ENCODE data around the gene USO1. TPM values are rescaled to one million over a fixed set of nuclear protein-coding genes. Genes with fewer than 3 reads are reported as not detected.

USO1 gene
- total and polyA plus RNA-seq, 2 of the 13 experiments (the other 11 are each of a cell fraction or from before 2014, with no cell fraction given), result 52.2 to 87.7 TPM

DNA sequence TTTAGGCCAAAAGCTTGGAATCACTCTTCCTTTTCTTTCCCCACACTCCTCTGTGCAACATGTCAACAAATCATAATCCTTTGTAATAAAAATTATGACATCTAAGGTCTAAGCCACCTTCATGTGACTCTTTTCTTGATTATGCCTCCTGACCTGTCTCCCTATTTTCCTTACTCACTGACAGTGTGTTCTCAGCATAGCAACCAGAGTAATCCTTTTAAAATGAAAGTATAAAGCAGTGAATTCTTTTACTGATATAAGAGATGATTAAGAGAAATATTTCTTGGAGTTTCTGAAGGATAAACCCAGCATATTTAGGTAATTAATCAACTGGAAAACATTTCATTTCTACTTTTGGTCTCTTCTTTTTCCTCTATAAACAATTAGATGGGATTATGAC lies 44.7 kb downstream of the USO1 start:
- Histone ChIP-seq H3K79me2 (ENCODE audit: insufficient read depth, low read length) (no peaks in the 10 kb centered on the region), H3K4me2 (ENCODE audit: low read depth, low read length) (no peak overlapping the region), H3K27me3 (ENCODE audit: control insufficient read depth in 1 of 2, insufficient read depth in 2 of 2, low read length in 2 of 2) (no peaks in the 10 kb centered on the region), H4K20me1 (ENCODE audit: insufficient read depth, low read length) (no peaks in the 10 kb centered on the region), H3K9ac (ENCODE audit: insufficient read depth, low read depth, low read length) (no peak overlapping the region), H3K4me3 (replicated peaks in 1 of 3; ENCODE audit: insufficient read depth in 1 of 3, low read depth in 2 of 3, low read length in 3 of 3) (no peak overlapping the region), H3K4me1 (ENCODE audit: insufficient read depth, low read length) (no peaks in the 10 kb centered on the region), H3K27ac (ENCODE audit: extremely low read length, insufficient read depth, low read length) (no peak overlapping the region), H2AFZ (ENCODE audit: low read length) (no peak overlapping the region), H3K36me3 (replicated peaks in 1 of 2; ENCODE audit: control insufficient read depth in 1 of 2, insufficient read depth in 2 of 2, low read length in 2 of 2) (peaks cover 0 to 48% of the 10 kb centered on the region in 2 experiments), H3K9me3 (ENCODE audit: low read length) (no peaks in the 10 kb centered on the region)
- FAIRE-seq (no peak), DNase-seq (ENCODE audit: low spot score) (no peak), ATAC-seq (no peak)
- no TSS peak for BruUV-seq (replicated peaks)
- POLR2A ChIA-PET, result no interaction called here
- intact Hi-C loops (cut with micrococcal nuclease; ENCODE audit: unreplicated experiment) (no loop called here), in situ Hi-C loops (cut with HindIII; ENCODE audit: extremely low pct_ligation_motif_present, low pct_unique_long_range_greater_than_20kb) (no loop called here)
- CTCF ChIA-PET (ENCODE audit: low intra/inter-chr PET ratio, low total read pairs), result no interaction called here
- TF ChIP-seq, protein P1, sequence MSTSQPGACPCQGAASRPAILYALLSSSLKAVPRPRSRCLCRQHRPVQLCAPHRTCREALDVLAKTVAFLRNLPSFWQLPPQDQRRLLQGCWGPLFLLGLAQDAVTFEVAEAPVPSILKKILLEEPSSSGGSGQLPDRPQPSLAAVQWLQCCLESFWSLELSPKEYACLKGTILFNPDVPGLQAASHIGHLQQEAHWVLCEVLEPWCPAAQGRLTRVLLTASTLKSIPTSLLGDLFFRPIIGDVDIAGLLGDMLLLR (CRISPR knock-in tag; IDR thresholded peaks at IDR 0.05), result no peak
- TF ChIP-seq, protein P2, sequence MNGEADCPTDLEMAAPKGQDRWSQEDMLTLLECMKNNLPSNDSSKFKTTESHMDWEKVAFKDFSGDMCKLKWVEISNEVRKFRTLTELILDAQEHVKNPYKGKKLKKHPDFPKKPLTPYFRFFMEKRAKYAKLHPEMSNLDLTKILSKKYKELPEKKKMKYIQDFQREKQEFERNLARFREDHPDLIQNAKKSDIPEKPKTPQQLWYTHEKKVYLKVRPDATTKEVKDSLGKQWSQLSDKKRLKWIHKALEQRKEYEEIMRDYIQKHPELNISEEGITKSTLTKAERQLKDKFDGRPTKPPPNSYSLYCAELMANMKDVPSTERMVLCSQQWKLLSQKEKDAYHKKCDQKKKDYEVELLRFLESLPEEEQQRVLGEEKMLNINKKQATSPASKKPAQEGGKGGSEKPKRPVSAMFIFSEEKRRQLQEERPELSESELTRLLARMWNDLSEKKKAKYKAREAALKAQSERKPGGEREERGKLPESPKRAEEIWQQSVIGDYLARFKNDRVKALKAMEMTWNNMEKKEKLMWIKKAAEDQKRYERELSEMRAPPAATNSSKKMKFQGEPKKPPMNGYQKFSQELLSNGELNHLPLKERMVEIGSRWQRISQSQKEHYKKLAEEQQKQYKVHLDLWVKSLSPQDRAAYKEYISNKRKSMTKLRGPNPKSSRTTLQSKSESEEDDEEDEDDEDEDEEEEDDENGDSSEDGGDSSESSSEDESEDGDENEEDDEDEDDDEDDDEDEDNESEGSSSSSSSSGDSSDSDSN (CRISPR knock-in tag; IDR thresholded peaks at IDR 0.05), result no peak
- TF ChIP-seq NR2F1 (CRISPR knock-in tag; IDR thresholded peaks at IDR 0.05) (no peak), ZNF253 (CRISPR knock-in tag; IDR thresholded peaks at IDR 0.05; ENCODE audit: borderline replicate concordance) (no peak), ZSCAN25 (CRISPR knock-in tag; IDR thresholded peaks at IDR 0.05) (no peak), NFIC (IDR thresholded peaks at IDR 0.05; ENCODE audit: low read length) (no peak), ZNF598 (CRISPR knock-in tag; IDR thresholded peaks at IDR 0.05; ENCODE audit: borderline replicate concordance) (no peak), ZNF180 (CRISPR knock-in tag; IDR thresholded peaks at IDR 0.05; ENCODE audit: borderline replicate concordance, low read depth) (no peak), PRPF4 (IDR thresholded peaks at IDR 0.05; ENCODE audit: low read depth, low read length, poor library complexity, severe bottlenecking) (no peak), SIN3B (IDR thresholded peaks at IDR 0.05; ENCODE audit: low read length) (no peak), ZNF12 (CRISPR knock-in tag; IDR thresholded peaks at IDR 0.05) (no peak), ZNF230 (CRISPR knock-in tag; IDR thresholded peaks at IDR 0.05) (no peak), ZNF274 (CRISPR knock-in tag; IDR thresholded peaks at IDR 0.05) (no peak)
- TF ChIP-seq, protein P3, sequence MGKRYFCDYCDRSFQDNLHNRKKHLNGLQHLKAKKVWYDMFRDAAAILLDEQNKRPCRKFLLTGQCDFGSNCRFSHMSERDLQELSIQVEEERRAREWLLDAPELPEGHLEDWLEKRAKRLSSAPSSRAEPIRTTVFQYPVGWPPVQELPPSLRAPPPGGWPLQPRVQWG (CRISPR knock-in tag; IDR thresholded peaks at IDR 0.05; ENCODE audit: borderline replicate concordance, low read depth), result no peak
- TF ChIP-seq, protein P4, sequence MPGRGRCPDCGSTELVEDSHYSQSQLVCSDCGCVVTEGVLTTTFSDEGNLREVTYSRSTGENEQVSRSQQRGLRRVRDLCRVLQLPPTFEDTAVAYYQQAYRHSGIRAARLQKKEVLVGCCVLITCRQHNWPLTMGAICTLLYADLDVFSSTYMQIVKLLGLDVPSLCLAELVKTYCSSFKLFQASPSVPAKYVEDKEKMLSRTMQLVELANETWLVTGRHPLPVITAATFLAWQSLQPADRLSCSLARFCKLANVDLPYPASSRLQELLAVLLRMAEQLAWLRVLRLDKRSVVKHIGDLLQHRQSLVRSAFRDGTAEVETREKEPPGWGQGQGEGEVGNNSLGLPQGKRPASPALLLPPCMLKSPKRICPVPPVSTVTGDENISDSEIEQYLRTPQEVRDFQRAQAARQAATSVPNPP (CRISPR knock-in tag; IDR thresholded peaks at IDR 0.05), result no peak
- TF ChIP-seq, protein P5, sequence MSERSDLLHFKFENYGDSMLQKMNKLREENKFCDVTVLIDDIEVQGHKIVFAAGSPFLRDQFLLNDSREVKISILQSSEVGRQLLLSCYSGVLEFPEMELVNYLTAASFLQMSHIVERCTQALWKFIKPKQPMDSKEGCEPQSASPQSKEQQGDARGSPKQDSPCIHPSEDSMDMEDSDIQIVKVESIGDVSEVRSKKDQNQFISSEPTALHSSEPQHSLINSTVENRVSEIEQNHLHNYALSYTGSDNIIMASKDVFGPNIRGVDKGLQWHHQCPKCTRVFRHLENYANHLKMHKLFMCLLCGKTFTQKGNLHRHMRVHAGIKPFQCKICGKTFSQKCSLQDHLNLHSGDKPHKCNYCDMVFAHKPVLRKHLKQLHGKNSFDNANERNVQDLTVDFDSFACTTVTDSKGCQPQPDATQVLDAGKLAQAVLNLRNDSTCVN (CRISPR knock-in tag; IDR thresholded peaks at IDR 0.05; ENCODE audit: borderline replicate concordance), result no peak
- TF ChIP-seq, protein P6, sequence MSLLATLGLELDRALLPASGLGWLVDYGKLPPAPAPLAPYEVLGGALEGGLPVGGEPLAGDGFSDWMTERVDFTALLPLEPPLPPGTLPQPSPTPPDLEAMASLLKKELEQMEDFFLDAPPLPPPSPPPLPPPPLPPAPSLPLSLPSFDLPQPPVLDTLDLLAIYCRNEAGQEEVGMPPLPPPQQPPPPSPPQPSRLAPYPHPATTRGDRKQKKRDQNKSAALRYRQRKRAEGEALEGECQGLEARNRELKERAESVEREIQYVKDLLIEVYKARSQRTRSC (CRISPR knock-in tag; IDR thresholded peaks at IDR 0.05; ENCODE audit: low read depth), result no peak
- TF ChIP-seq, protein P7, sequence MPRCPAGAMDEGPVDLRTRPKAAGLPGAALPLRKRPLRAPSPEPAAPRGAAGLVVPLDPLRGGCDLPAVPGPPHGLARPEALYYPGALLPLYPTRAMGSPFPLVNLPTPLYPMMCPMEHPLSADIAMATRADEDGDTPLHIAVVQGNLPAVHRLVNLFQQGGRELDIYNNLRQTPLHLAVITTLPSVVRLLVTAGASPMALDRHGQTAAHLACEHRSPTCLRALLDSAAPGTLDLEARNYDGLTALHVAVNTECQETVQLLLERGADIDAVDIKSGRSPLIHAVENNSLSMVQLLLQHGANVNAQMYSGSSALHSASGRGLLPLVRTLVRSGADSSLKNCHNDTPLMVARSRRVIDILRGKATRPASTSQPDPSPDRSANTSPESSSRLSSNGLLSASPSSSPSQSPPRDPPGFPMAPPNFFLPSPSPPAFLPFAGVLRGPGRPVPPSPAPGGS (CRISPR knock-in tag; IDR thresholded peaks at IDR 0.05), result no peak
